ENCODE data around the gene CA5A.

GRCh38 chr16:87946596-87947347 lies 10.4 kb upstream of the CA5A start:
- TF ChIP-seq EP300 (IDR thresholded peaks at IDR 0.05), result no peak
- TF ChIP-seq, protein P1, sequence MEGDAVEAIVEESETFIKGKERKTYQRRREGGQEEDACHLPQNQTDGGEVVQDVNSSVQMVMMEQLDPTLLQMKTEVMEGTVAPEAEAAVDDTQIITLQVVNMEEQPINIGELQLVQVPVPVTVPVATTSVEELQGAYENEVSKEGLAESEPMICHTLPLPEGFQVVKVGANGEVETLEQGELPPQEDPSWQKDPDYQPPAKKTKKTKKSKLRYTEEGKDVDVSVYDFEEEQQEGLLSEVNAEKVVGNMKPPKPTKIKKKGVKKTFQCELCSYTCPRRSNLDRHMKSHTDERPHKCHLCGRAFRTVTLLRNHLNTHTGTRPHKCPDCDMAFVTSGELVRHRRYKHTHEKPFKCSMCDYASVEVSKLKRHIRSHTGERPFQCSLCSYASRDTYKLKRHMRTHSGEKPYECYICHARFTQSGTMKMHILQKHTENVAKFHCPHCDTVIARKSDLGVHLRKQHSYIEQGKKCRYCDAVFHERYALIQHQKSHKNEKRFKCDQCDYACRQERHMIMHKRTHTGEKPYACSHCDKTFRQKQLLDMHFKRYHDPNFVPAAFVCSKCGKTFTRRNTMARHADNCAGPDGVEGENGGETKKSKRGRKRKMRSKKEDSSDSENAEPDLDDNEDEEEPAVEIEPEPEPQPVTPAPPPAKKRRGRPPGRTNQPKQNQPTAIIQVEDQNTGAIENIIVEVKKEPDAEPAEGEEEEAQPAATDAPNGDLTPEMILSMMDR (IDR thresholded peaks at IDR 0.05), result no peak

All from gastroesophageal sphincter (tissue), 3 donors.